Hypothalamus (tissue), 51 donors: ENCODE measurements around the gene TANGO6.

Source experiments
- DNase-seq, 51 donors: peaks; one replicate each; lab custom pipeline; 2025; lab: John Stamatoyannopoulos, UW

Gene TANGO6

DNA sequence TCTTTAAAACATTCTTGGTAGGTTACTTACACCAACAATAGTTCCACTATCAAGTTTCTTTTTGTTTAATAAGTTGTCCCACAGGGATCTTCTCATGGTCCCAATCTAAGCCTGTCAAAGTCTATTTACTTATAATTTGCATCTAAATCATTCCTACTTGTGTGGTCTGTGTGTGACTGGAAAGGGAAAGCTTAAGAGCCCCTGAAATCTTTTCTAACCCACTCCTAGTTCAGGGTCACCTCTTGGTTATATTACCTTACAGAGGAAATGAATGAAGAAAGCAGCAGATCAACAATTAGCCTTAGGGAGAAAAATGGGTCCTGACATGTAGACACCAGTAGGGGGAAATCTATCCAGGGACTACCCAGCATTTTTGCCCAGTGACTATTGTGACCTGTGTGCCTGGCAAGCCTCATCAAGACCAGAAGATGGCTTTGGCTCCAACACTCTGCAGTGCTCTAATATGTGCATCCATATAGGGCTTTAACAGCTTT lies 151.7 kb downstream of the TANGO6 start:
- no peak for DNase-seq

DNA sequence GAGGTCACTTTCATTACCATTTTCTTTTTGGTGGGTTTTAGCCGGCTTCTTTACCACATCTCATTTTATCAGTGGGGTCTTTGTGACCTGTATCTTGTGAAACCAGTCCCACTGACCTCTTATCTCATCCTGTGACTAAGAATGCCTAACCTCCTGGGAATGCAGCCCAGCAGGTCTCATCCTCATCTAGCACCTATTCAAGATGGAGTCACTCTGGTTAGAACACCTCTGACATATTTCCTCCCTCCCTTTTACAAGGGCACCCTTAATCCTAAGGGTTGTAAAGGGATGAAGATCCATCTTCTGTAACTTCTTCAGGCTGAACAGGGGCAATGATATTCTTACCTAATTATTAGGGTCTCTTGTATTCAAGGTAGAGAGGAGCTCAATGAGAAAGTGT lies 154.2 kb downstream of the TANGO6 start:
- no peak for DNase-seq

DNA sequence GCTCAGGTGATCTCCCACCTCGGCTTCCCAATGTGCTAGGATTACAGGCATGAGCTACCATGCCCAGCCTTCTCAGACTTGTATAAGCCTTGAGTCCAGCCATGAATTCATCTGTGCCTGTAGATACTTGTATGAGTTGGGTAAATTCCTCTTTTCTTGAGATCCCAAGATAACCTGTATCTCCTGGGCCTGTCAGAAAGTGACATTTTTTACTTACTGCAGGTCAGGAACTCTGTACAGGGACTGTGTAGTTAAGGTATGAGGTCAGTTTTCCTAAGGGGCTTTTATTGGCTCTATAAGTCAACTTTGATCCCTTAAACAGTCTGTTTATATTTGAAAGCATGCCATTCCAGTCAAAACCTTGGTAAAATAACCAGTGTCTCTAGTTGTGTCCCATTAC lies 155.8 kb downstream of the TANGO6 start:
- no peak for DNase-seq

DNA sequence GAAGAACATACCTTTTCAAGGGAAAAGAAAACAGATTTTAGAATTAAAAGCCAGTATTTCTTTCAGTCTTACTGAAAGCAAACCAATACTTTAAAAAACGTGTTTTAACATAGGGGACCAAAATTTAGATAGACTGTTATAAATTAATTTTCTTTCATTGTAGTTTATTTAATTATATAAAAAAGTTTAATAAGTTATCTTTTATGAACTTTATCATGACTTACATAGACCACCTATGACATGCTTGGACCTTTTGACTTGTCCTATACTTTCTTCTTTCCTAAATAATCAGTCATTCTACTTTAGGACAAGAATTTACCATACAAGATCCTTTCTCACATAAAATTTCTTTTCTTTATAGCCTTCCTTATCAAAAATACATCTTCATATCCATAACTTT lies 160.2 kb downstream of the TANGO6 start:
- DNase-seq = no peak

DNA sequence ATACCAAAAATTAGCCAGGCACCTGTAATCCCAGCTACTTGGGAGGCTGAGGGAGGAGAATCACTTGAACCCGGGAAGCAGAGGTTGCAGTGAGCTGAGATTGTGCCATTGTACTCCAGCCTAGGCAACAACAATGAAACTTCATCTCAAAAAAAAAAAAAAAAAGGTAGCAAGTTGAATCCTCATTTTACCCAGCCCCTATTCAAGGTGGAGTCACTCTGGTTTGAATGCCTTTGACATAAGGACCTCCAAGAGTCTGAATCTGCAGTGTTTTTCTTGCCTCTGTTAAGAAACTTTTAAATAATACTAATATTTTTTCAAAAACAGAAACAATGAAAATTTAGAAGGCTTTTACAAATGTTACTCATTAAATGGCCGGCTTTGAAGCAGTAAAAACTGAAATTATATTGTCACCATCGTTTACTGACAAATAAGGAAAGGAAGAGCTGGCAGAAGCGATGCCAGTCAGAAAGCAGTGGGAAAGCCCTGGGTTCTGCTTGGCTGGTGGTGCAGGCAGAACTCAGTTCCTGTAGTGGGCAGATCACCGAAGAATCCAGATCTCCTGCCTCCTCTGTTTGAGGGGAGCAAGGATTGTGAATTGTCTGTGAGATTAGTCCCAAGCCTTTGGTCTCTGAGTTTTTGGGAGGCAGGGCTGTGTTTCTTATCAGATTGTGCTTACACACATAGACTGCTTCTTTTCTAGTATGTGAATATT lies 162.5 kb downstream of the TANGO6 start:
- DNase-seq = no peak

DNA sequence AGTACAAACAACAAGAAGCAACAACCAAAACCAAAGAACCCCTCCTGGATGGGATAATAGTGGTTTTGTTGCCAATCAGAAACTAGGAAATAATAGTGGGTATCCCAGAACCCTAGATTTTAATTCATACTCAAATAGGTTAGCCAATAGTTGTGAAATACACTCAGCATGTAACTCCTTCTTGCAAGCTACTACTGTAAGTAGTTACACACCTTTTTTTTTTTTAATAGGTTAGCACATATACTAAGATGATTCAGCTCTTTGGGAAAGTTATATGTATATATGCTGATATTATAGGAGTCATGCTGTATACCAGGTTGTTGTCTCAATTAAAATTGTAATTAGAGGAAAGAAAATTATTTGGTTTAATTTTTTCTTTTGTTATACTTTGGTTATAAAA lies 169.6 kb downstream of the TANGO6 start:
- no peak for DNase-seq

DNA sequence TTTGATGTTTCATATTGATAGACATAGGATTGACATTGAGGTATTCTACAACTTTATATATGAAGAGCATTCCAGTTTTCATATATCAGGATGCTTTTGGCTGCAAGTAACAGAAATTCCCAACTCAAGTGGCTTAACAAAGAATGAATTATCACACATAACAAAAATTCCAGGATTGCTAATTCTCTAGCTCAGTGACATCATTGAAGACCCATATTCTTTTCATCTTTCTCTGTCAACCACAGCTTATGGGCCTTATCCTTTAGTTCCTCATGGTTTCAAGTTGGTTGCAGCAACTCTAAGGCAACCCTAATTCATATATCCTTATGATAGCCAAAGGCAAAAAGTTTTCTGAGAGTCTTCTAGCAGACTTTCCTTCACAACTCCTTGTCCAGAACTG lies 170.7 kb downstream of the TANGO6 start:
- DNase-seq = no peak

DNA sequence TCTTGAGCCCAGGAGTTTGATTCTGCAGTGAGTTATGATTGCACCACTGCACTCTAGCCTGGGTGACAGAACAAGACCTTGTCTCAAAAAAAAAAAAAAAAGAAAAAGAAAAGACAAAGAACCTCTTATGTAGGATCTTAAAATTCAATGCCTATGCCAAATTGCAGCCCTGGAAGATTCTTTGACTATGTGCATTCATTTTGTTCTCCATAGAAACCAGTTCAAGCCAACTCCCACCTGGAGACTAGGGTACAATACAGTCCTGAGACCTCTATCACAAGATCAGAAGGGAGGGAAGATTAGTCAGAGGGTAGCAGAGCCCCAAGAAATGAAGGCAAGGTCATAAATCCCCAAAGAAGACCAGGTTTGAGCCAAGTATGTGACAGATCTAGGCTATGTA lies 171.5 kb downstream of the TANGO6 start:
- no peak for DNase-seq

DNA sequence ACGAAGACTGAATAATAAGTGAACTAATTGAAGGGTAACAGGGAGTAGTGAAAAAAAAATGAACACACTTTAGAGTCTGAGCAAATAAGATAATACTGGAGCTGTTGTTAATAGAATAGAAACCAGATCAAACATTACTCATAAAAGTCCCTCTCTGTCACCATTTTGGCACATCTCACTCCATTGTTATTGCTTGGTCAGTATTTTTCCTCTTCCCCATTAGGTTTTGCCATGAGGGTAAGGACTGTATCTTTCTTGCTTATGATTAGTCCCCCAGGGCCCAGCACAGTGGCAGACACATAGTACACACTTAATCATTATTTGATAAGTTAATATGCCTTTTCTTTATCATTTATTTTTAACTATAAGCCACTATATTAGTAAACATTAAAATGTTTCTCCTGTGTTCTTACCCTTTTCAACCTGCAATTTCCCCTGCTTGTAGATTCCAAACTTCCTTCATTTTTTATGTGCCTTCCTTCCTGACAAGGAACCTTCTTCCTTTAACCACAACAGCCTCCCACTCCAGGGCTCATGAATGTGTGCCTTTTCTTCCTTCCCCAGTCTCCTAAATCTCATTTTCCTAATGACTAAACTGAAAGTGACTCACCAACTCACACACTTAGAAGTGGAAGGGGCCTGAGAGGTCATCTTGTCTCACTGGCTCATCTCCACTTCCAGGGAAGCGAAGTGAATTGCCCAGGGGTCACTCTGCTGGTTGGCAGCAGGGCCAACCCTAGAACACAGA lies 173.9 kb downstream of the TANGO6 start:
- no peak for DNase-seq

DNA sequence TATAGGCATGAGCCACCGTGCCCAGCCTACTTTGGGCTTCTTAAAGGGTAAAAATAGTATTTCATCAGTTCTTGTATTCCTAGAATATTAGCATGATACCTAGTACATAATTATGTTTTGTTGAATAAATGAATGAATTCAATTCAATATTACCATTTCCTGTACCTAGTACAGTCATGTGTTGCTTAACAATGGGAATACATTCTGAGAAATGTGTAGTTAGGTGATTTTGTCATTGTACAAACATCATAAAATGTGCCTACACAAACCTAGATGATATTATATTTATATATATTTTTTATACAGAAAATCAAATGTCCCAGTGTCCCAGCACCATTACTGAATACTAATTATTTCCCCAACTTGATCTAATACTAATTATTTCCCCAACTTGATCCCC lies 176.5 kb downstream of the TANGO6 start:
- no peak for DNase-seq

DNA sequence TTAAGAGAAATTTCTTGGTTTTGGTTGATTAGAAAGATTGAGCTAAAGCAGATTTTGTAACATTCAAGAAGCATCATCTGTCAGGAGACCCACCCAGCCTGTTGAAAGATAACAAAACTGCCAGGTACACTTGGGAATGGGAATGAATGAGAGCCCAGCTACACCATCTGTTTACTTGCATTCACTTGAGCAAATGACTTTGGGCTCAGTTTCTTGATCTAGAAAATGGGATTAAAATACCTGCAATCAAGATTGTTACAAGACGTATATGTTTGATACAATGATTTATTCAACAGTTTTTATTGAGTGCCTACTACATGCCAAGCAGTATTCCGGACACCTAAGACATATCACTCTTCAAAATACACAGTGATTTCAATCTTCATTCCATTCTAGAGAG lies 185.8 kb downstream of the TANGO6 start:
- no peak for DNase-seq

DNA sequence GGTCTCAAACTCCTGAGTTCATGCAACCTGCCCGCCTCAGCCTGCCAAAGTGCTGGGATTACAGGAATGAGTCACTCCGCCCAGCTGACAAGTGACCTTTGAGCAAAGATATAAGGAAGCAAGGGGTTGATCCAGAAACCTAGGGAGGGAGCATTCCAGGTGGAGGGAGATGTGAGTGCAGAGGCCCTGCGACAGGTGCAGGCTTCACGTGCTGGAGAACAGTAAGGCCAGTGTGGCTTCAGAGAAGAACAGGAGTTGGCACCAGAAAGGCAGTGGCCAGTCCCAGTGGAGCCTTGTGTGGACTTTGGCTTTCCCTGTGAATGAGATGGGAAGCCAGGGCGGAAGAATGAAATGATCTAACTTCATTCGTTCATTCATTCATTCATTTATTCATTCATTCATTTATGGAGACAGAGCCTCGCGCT lies 188.6 kb downstream of the TANGO6 start:
- no peak for DNase-seq

DNA sequence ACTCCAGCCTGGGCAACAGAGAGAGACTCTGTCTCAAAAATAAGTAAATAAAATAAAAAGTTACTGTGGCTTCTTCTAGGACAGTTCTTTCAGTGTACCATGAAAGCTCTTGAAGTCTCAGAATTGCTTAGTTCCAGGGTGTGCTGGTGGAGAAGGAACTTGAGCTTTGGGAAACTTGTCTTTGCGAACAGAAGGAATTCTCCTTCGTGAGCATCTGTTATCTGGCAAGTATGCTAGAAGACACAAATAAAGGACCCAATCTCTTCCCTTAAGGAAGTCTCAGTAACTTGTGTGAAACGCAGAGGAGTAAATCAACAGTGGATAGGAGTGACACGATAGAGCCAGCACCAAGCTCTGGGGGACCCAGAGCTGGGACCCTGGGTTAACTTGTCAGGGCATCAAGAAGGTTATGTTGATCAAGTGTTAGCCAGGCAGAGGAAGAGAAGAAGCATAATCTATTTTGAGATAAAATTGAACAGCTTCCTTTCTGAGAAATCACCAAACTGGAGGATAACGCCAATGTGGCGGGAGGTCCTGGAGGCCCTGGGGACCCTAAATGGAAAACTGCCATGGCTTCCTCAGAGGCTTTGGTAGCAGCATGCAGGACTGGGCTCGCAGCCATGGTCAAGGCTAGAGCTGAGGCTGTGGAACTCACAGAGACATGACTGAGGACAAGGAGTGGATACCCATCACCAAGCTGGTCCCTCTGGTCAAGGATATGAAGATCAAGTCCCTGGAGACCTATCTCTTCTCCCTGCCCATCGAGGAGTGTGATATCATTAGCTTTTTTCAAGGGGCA lies 190.0 kb downstream of the TANGO6 start:
- DNase-seq = no peak

DNA sequence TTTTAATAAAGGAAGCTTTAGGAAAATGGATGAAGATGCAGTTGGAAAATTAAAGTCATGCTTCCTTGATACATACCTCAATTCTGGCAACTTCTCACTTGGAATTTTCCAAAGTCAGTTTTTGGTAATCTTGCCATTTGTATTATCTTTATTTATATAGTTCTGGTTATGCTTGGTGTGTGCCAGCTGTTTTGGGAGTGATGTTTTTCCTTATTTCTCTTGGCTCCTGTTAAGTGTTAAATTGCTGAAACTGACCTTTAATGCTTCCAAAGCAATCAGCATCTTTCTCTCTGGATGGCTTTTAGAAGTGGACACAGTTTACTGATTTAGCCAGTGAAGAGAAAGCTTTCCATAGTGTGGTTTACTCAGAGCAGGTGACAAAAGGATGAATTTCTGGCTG lies 192.0 kb downstream of the TANGO6 start:
- DNase-seq = no peak

DNA sequence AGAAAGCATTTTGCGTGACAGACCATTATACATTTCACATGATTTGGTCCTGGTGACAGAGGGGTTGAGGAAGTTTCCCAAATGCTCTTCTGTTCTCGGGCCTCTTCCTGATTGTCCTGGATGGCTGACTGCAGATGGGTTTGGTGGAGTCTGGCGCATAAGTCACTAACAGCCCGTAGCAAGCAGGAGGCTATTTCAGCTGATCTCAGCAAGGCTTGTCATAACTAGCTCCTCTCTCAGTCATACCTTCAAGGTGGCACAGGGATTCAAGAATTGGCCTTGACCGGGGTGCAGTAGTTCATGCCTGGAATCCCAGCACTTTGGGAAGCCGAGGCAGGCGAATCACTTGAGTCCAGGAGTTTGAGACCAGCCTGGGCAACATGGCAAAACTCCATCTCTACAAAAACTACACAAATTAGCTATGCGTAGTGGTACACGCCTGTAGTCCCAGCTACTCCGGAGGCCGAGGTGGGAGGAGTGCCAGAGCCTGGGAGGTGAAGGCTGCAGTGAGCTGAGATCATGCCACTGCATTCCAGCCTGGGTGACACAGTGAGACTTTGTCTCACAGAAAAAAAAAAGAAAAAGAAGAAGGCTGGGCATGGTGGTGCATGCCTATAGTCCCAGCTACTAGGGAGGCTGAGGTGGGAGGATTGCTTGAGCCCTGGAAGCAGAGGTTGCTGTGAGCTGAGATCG lies 193.2 kb downstream of the TANGO6 start:
- no peak for DNase-seq

DNA sequence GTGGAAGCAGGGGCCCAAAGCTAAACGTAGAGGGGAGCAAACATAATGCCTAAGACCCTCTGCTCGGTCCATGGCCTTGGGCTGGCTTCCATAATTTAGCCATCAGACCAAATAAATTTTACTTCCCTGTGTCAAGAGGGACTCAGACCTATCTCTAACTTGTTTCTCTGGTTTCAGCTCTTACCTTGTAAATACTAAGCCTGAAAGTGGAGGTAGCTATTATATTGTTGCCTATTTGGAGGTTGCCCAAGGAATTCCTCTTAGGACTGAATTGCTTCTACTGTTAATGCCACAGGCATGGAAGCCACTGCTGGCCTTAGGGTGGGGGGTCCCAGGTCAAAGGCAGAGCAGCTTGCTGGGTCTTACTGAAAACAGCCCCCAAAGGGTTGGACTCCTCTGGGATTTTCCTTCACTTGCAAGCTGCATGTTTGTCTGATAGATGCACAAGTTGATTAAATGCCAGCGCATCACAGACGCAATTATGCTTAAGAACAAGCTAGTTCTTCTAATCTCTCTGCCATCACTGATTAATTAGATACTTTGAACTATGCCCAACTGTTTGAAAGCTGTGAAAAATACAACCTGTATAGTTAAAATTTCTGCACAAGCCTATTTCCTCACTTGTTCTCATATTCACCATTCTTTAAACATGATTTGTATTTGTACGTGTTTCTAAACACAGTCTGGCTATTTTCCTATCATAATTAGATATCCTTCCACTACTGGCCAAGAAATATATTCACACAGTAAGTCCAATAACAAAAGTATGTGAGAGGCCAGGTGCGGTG lies 194.2 kb downstream of the TANGO6 start:
- no peak for DNase-seq

DNA sequence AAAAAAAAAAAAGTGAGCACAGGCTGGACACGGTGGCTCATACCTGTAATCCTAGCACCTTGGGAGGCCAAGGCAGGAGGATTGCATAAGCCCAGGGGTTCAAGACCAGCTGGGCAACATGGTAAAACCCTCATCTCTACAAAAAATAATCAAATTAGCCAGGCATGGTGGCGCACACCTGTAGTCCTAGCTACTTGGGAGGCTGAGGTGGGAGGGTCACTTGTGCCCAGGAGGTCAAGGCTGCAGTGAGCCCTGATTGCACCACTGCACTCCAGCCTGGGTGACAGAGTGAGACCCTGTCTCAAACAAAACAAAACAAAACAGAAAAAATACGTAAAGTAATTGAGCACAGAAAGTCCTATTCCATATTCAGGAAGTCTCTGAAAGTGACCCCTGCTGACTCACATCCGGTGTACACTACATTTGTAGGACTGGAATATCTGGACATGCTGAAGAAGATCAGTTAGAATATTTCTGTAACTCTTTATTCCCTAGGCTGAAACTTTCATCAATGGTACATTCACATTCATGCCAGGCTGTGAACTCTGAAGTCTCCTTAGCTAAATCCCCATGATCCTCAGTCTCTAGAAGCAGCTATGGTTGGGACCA lies 196.1 kb downstream of the TANGO6 start:
- no peak for DNase-seq

DNA sequence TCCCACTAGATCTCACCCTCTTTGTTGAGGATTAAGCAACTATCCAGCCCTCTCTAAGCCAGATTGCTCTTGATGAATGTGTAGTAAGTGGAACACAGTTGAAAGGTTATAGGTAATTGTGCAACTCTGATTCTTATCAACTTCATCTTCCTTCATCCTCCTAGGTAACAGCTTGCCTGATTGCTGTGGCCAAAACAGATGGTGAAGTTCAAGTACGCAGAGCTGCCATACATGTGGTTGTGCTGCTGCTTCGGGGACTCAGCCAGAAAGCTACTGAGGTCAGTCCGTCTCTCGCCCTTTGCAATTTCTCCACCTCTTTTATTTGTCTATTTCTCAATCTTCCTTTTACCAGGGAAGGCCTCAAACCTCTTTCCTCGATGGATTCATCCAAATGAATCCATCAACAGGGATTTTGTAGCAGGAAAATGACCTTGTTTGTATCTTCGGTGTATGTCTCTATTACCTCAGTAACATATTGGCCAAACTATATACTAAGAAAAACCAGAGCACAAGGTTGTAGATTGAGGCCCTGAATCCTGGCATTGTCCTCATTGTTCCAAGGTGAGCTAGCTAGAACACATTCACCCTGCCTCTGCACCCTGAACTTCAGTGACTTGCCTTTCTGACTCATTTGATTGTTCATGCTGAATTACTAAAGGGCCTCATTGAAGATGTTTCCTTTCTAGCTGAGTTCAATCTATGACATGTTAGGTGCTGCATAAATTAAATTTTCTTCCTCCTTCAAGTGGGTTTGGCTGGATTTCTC lies 197.0 kb downstream of the TANGO6 start:
- no peak for DNase-seq
